ENCODE data around the gene SCYL3.

DNA sequence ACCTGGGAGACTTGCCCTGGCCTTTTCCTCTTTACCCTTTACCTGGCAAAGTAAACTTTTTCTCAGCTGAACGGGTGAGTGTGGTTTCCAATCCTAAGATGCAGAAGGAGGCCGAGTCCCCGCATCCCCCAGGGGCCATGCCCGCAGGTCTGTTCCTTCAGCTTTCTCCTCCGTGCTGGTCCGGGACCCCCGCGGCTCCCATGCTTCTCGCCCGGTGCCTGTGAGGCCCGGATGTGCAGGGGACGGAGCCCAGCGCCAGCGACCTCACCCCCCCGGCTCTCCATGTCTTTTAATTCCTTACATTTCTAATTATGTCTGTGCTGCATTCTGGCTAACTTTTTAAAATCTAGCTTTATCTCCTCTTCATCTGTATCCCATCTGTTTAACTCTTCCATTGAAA is 21.5 kb upstream of the SCYL3 start:
- TF ChIP-seq POLR2AphosphoS5 (IDR thresholded peaks at IDR 0.05; ENCODE audit: low read depth) (no peak), EZH2phosphoT487 (IDR thresholded peaks at IDR 0.05; ENCODE audit: unreplicated experiment) (no peak), EZH2 (IDR thresholded peaks at IDR 0.05; ENCODE audit: low read depth, unreplicated experiment) (no peak), JUNB (IDR thresholded peaks at IDR 0.05; ENCODE audit: unreplicated experiment) (no peak)
- TF ChIP-seq, protein P1, sequence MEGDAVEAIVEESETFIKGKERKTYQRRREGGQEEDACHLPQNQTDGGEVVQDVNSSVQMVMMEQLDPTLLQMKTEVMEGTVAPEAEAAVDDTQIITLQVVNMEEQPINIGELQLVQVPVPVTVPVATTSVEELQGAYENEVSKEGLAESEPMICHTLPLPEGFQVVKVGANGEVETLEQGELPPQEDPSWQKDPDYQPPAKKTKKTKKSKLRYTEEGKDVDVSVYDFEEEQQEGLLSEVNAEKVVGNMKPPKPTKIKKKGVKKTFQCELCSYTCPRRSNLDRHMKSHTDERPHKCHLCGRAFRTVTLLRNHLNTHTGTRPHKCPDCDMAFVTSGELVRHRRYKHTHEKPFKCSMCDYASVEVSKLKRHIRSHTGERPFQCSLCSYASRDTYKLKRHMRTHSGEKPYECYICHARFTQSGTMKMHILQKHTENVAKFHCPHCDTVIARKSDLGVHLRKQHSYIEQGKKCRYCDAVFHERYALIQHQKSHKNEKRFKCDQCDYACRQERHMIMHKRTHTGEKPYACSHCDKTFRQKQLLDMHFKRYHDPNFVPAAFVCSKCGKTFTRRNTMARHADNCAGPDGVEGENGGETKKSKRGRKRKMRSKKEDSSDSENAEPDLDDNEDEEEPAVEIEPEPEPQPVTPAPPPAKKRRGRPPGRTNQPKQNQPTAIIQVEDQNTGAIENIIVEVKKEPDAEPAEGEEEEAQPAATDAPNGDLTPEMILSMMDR (conservative IDR thresholded peaks at IDR 0.05; ENCODE audit: low read depth in 2 of 2): no peak
